ES-I3 (cell line): ENCODE results near the gene B3GNT2.
"Not testable (repeated sequence)": the region's sequence is repeated elsewhere in the genome, so short reads cannot be mapped to it uniquely, and the experiment has no call there.

Source experiments
- H3K36me3 ChIP-seq: 2 replicates; pipeline ENCODE4 v1.6.1; 2013; ENCODE audit warnings: mild to moderate bottlenecking, low read length, control low read depth, moderate library complexity; ENCODE audit not compliant: insufficient read depth
- H3K4me1 ChIP-seq: 2 replicates; pipeline ENCODE4 v1.6.1; 2013; ENCODE audit warnings: mild to moderate bottlenecking, control low read depth, low read length; ENCODE audit not compliant: insufficient read depth
- H3K9ac ChIP-seq: 2 replicates; pipeline ENCODE4 v1.6.1; 2013; ENCODE audit warnings: low read depth, mild to moderate bottlenecking, low read length, moderate library complexity
- H3K9me3 ChIP-seq: 2 replicates; pipeline ENCODE4 v1.6.1; 2013; ENCODE audit warnings: mild to moderate bottlenecking, low read length, moderate library complexity; ENCODE audit not compliant: control insufficient read depth, insufficient read depth

B3GNT2 gene

DNA sequence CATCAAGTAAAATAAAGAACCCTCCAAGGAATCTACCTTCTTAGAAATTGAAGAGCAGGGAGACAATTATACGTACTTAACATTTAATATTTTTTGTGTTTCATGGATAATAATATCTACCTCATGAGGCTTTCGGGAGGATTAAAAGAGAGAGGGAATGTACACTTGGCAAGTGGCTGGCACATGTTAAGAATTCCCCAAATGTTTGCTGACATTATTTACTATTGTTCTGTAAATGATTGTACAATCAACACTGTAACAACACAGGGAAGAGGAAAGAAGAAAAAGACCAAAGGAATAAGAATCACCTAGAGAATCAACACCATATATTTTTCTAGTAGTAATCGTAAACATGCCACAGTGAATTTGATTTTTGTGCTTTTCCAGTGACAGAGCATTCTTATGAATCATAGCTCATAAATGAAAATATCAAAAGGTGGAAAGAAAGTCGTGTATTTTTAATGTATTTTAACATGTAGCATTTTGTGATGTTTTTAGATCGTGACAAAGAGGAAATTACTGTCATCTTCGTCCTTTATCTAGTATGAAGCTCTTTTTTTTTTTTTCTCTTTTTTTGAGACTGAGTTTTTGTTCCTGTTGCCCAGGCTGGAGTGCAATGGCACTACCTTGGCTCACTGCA lies 67.3 kb downstream of the B3GNT2 start:
- H3K36me3 ChIP-seq: no peaks in the 10 kb centered on the region
- H3K4me1 ChIP-seq: peaks cover 12% of the 10 kb centered on the region
- H3K9ac ChIP-seq: no peak overlapping the region
- H3K9me3 ChIP-seq: no peaks in the 10 kb centered on the region

- Histone ChIP-seq H3K9ac (no peak overlapping the region), H3K4me1 (peaks cover 12% of the 10 kb centered on the region), H3K36me3 (no peaks in the 10 kb centered on the region)
These were observed 68.3 kb downstream of the B3GNT2 start for GRCh38 chr2:62264186-62264585.

GRCh38 chr2:62265106-62265505 lies 69.2 kb downstream of the B3GNT2 start:
- H3K9ac ChIP-seq: no peak overlapping the region

More at GRCh38 chr2:62264186-62264585, 68.3 kb downstream of the B3GNT2 start:
- H3K9me3 ChIP-seq: no peaks in the 10 kb centered on the region

DNA sequence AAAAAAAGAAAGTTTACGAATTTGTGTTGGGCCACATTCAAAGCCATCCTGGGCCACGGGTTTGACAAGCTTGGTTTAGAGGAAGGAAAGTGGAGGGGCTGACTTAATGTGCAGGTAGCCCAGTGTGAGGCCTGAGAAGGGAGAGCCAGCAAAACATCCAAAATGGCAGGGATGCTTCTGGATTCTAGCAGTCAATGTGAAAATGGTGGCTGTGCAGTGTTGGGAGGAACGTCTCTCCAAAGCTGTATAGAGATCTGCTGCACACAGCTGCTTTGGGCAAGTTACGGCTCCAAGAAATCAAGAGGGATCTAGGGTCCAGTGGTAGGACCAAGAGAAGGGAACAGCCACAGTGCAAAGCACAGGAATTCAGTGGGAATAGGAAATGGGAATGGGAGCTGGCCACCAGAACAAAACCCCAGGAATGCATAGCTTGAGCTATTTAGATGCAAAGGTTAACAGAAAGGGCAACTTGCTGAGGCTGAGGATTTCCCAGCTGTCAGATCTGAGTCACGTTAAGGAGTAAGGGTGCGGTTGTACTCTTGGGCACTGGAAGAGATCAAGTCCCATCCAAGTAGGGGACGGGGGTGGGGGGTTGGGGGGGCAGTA lies 70.6 kb downstream of the B3GNT2 start:
- Histone ChIP-seq H3K4me1 (peaks cover 12% of the 10 kb centered on the region), H3K9me3 (no peaks in the 10 kb centered on the region), H3K9ac (peak overlapping the region; percentile 8; the same call in 1 of the 2 replicates), H3K36me3 (no peaks in the 10 kb centered on the region)

More at GRCh38 chr2:62265106-62265505, 69.2 kb downstream of the B3GNT2 start:
- Histone ChIP-seq H3K36me3 (no peaks in the 10 kb centered on the region), H3K9me3 (no peaks in the 10 kb centered on the region), H3K4me1 (peaks cover 12% of the 10 kb centered on the region)

DNA sequence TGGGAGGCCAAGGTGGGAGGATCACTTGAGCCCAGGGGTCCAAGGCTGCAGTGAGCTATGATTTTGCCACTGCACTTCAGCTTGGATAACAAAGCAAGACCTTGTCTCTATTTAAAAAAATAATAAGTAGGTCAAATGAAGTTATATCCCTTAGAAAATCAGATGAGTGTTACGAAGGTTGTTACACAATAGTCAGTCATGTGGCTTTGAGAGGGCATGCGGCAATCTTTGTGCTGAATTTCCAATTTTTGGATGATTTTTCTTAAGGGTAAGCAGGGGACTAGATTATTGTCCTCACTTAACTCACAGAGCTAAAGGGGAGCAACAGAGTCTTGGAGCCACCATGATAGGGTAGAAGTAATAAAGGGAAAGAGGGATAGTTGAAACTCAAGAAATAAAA lies 71.8 kb downstream of the B3GNT2 start:
- Histone ChIP-seq H3K9me3 (no peaks in the 10 kb centered on the region), H3K9ac (no peak overlapping the region), H3K36me3 (no peaks in the 10 kb centered on the region), H3K4me1 (peaks cover 12% of the 10 kb centered on the region)

DNA sequence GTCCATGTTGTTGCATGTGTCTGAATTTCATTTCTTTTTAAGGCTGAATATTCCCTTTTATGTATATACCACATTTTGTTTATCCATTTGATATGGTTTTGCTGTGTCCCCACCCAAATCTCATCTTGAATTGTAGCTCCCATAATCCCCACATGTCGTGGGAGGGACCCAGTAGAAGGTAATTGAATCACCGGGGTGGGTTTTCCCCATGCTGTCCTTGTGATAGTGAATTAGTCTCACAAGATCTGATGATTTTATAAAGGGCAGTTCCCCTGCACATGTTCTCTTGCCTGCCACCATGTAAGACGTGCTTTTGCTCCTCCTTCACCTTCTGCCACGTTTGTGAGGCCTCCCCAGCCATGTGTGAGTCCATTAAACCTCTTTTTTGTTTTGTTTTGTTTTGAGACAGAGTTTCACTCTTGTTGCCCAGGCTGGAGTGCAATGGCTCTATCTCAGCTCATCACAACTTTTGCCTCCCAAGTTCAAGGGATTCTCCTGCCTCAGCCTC lies 72.8 kb downstream of the B3GNT2 start:
- peaks cover 12% of the 10 kb centered on the region for H3K4me1 ChIP-seq
- H3K9ac ChIP-seq, H3K9me3 ChIP-seq: not testable (repeated sequence)

GRCh38 chr2:62270728-62271127 lies 74.8 kb downstream of the B3GNT2 start:
- Histone ChIP-seq H3K4me1 (peaks cover 12% of the 10 kb centered on the region), H3K36me3 (no peaks in the 10 kb centered on the region), H3K9ac (no peak overlapping the region)

More for the DNA sequence above, 72.8 kb downstream of the B3GNT2 start:
- not testable (repeated sequence) for H3K36me3 ChIP-seq

More at GRCh38 chr2:62270728-62271127, 74.8 kb downstream of the B3GNT2 start:
- H3K9me3 ChIP-seq: no peaks in the 10 kb centered on the region
